ENCODE measurements around the gene RNF144B.

The RNF144B gene

DNA sequence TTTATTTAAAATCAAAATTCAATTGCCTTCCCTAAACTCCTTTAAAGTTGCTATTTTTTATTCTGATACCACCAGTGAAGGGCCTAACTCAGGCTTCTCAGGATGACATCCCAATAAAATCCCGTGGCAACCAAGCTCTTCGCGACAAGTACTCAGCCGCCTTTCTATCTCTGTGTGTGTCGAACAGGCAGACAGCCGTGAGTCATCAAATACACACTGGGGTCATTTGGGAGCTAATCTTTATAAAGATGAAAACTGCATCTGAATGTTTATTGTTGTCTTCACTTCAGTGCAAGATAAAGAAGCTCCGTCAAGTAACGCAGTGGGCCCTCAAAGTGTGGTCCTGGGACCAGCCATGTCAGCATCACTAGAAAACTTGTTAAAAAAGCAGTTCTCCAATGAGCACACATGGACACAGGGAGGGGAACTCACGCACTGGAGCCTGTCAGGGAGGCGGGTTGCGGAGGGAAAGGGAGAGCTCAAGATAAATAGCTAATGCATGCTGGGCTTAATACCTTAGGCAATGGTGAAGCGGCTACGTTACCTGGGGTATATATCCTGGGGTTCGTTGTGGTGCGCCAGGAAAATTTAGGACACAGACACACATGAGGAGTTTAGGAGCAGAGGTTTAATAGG, 119.3 kb downstream of the RNF144B start:
- no peak for TF ChIP-seq MYC (IDR thresholded peaks at IDR 0.05; ENCODE audit: low read depth, low read length)
- TF ChIP-seq, protein P1, sequence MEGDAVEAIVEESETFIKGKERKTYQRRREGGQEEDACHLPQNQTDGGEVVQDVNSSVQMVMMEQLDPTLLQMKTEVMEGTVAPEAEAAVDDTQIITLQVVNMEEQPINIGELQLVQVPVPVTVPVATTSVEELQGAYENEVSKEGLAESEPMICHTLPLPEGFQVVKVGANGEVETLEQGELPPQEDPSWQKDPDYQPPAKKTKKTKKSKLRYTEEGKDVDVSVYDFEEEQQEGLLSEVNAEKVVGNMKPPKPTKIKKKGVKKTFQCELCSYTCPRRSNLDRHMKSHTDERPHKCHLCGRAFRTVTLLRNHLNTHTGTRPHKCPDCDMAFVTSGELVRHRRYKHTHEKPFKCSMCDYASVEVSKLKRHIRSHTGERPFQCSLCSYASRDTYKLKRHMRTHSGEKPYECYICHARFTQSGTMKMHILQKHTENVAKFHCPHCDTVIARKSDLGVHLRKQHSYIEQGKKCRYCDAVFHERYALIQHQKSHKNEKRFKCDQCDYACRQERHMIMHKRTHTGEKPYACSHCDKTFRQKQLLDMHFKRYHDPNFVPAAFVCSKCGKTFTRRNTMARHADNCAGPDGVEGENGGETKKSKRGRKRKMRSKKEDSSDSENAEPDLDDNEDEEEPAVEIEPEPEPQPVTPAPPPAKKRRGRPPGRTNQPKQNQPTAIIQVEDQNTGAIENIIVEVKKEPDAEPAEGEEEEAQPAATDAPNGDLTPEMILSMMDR (IDR thresholded peaks at IDR 0.05; ENCODE audit: low read depth, low read length) = no peak
- TF ChIP-seq, protein P2, sequence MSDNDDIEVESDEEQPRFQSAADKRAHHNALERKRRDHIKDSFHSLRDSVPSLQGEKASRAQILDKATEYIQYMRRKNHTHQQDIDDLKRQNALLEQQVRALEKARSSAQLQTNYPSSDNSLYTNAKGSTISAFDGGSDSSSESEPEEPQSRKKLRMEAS (IDR thresholded peaks at IDR 0.05; ENCODE audit: low read depth, low read length) = no peak
- no peak for TF ChIP-seq POLR2A (IDR thresholded peaks at IDR 0.05; ENCODE audit: extremely low read depth, insufficient read length)
- H3K4me3 ChIP-seq (ENCODE audit: low read depth, low read length) = no peak overlapping the region
- DNase-seq (ENCODE audit: low read depth) = no peak

DNA sequence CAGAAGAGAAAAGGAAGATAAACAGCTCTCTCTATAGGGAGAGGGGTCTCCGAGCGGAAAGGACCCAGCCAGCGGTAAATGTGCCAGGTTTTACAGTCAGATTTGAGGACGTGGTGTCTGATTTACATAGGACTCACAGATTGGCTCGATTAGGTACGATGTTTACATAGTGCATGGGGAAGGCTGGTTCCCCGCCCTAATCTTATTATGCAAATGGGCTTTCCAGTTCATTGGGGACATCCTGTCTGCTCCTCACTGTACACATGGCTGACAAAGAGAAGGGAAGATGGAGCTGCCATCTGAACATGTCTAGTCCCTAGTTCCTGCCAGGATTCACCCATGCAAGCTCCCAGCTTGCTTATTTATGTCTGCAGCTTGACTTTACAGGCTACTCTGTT, 119.9 kb downstream of the RNF144B start:
- no peak overlapping the region for H3K4me3 ChIP-seq (ENCODE audit: low read depth, low read length)
- TF ChIP-seq MYC (IDR thresholded peaks at IDR 0.05; ENCODE audit: low read depth, low read length) (no peak), POLR2A (IDR thresholded peaks at IDR 0.05; ENCODE audit: extremely low read depth, insufficient read length) (no peak)
- TF ChIP-seq, protein P2 (IDR thresholded peaks at IDR 0.05; ENCODE audit: low read depth, low read length) = no peak
- TF ChIP-seq, protein P1 (IDR thresholded peaks at IDR 0.05; ENCODE audit: low read depth, low read length) = no peak
- DNase-seq (ENCODE audit: low read depth) = peak; percentile 9

DNA sequence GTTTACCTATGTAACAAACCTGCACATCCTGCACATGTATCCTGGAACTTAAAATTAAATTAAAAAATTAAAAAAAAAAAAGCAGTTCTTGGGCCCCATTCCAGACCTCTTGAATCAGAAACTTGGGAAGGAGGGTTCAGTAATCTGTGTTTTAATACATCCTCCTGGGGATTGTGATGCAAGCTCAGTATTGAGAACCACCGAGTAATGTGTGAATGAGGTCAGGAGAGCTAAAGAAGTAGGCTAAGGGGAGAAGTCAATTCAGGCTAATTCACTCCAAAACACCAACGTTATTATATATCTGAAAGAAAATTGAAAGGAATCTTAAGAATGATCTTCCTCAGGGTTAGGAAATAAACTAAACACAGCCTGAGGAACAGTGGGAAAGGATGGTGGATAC, 120.4 kb downstream of the RNF144B start:
- no peak overlapping the region for H3K4me3 ChIP-seq (ENCODE audit: low read depth, low read length)
- TF ChIP-seq, protein P1 (IDR thresholded peaks at IDR 0.05; ENCODE audit: low read depth, low read length) = no peak
- DNase-seq (ENCODE audit: low read depth) = no peak

DNA sequence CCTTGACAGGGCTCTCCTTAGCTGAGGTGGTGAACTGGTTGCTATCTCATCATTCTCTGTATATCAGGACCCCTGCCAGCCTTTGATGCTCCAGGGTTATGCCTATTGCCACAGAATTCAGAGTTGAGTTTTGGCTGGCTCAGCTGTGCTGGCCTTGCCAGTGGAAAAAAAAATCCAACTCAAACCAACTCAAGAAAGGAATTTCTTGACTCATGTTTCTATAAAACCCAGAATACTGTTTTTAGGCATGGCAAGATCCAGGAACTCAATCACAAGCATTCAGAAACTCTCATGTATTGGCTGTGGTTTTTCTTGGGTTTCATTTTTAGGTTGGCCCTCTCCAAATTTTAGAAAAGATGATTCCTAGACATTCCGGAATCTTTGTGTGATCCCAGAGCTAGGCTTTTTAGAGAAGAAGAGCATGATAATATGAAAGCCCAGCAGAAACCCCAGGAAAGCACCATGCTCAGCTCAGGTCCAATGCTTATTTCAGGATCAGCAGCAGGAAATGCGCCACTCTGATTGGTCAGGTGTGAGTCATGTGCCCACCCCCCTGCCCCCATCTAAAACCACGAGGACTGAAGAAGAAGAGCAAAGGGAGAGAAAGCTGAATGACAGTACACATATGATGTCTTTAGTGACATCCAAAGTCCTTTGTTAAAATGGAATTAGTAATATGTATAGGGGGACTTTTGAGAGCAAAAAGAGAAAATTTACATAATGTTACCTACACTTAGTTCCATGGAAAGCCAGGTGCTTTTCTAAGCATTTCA, 122.9 kb downstream of the RNF144B start:
- H3K4me3 ChIP-seq (ENCODE audit: low read depth, low read length) = no peak overlapping the region
- DNase-seq (ENCODE audit: low read depth) = no peak
- TF ChIP-seq POLR2A (IDR thresholded peaks at IDR 0.05; ENCODE audit: extremely low read depth, insufficient read length) = no peak
- TF ChIP-seq, protein P2 (IDR thresholded peaks at IDR 0.05; ENCODE audit: low read depth, low read length) = no peak
- TF ChIP-seq, protein P1 (IDR thresholded peaks at IDR 0.05; ENCODE audit: low read depth, low read length) = no peak
- no peak for TF ChIP-seq MYC (IDR thresholded peaks at IDR 0.05; ENCODE audit: low read depth, low read length)

DNA sequence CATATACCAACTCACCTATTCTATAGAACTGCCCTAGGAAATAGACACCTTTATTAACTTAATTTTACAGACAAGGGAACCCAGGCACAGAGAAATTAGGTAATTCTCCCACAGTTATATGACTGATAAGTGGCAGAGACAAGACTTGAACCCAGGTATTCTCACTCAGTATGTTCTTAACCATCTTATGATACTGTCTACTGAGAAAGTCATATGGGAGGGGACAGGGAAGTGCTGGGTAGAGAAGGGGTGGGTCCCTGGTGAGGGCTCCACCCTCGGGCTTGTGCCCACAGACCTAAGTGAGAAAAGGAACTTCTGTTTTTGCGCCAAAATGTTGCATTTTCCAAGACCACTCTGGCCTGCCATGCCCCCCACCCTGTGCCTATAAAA, 123.5 kb downstream of the RNF144B start:
- no peak for DNase-seq (ENCODE audit: low read depth)
- no peak overlapping the region for H3K4me3 ChIP-seq (ENCODE audit: low read depth, low read length)
- TF ChIP-seq, protein P1 (IDR thresholded peaks at IDR 0.05; ENCODE audit: low read depth, low read length) = no peak
- TF ChIP-seq POLR2A (IDR thresholded peaks at IDR 0.05; ENCODE audit: extremely low read depth, insufficient read length) (no peak), MYC (IDR thresholded peaks at IDR 0.05; ENCODE audit: low read depth, low read length) (no peak)
- TF ChIP-seq, protein P2 (IDR thresholded peaks at IDR 0.05; ENCODE audit: low read depth, low read length) = no peak

All from NB4 (cell line).